Natural killer cell (primary cell): ENCODE measurements around the gene ITGA4. TPM values are rescaled to one million over a fixed set of nuclear protein-coding genes. Genes with fewer than 3 reads are reported as not detected.

Experiments
- ATAC-seq, 3 donors: fragments of 150-1000 bp in 2 of 3; fragments of 200-7000 bp in 1 of 3; cut with Tn5 transposase; 1 replicate in 1 of 3; 2 replicates in 2 of 3; pipeline ENCODE4 v1.10.0; 2021; ENCODE audit warnings: mild to moderate bottlenecking in 2 of 3, moderate library complexity in 2 of 3
- DNase-seq, 2 donors: peaks; one replicate each; pipeline versions ENCODE4 v3.0.0 to v3.0.0-alpha.2; 2013 to 2021; ENCODE audit warnings: mixed read lengths in 1 of 2
- H3K27ac ChIP-seq: one replicate; pipeline ENCODE4 v1.5.1; 2013; ENCODE audit warnings: mild to moderate bottlenecking, low read length
- H3K27me3 ChIP-seq: one replicate; pipeline ENCODE4 v1.6.1; 2013; ENCODE audit warnings: low read length; ENCODE audit not compliant: control insufficient read depth, insufficient read depth
- H3K36me3 ChIP-seq: one replicate; pipeline ENCODE4 v1.6.1; 2013; ENCODE audit warnings: low read length; ENCODE audit not compliant: control insufficient read depth, insufficient read depth
- H3K4me1 ChIP-seq: one replicate; pipeline ENCODE4 v1.6.1; 2013; ENCODE audit warnings: low read length; ENCODE audit not compliant: control insufficient read depth, insufficient read depth
- H3K4me3 ChIP-seq: one replicate; pipeline ENCODE4 v1.5.1; 2013; ENCODE audit warnings: low read length
- H3K9me3 ChIP-seq: one replicate; pipeline ENCODE4 v1.6.1; 2013; ENCODE audit warnings: low read length; ENCODE audit not compliant: control insufficient read depth, insufficient read depth
- H3K27ac Mint-ChIP-seq, 2 donors: one replicate each; pipeline ENCODE4 v1.8.0; 2022; ENCODE audit warnings: mild to moderate bottlenecking in 2 of 2, mixed read lengths in 2 of 2, moderate library complexity in 1 of 2
- H3K27me3 Mint-ChIP-seq, 2 donors: one replicate each; pipeline ENCODE4 v1.8.0; 2022; ENCODE audit warnings: low read depth in 2 of 2, mixed read lengths in 2 of 2
- H3K36me3 Mint-ChIP-seq: one replicate; pipeline ENCODE4 v1.8.0; 2022; ENCODE audit warnings: mixed read lengths
- H3K4me1 Mint-ChIP-seq, 2 donors: one replicate each; pipeline ENCODE4 v1.8.0; 2022; ENCODE audit warnings: mixed read lengths in 2 of 2
- H3K4me3 Mint-ChIP-seq: one replicate; pipeline ENCODE4 v1.8.0; 2022; ENCODE audit warnings: mild to moderate bottlenecking, moderate library complexity, mixed read lengths
- H3K9me3 Mint-ChIP-seq, 2 donors: one replicate each; pipeline ENCODE4 v1.8.0; 2022; ENCODE audit warnings: mixed read lengths in 2 of 2
- WGBS: methylation state at CpG from one replicate; pipeline ENCODE4 v1.1.7; 2013; ENCODE audit warnings: missing lambda C conversion rate; ENCODE audit not compliant: insufficient coverage; 5-methylcytosine and 5-hydroxymethylcytosine counted together
- intact Hi-C: fragments of 100-400 bp; cut with micrococcal nuclease; formaldehyde crosslinking; loops from one replicate; pipeline ENCODE4 v1.14.2; 2022
- total RNA-seq, 4 donors: library from RNA; stranded (reverse); fragments of 120-200 nt in 1 of 4; gene quantifications; one replicate each; pipeline versions ENCODE4 v1.2.3 to v1.2.4, GENCODE V29; 2013 to 2022
- TF ChIP-seq, protein P1 (sequence below): fragments of 200-600 bp; IDR thresholded peaks from one replicate; pipeline ENCODE4 v1.8.0; 2022; ENCODE audit warnings: antibody characterized with exemption

Gene ITGA4
- total RNA-seq, 3 donors from 2014 or later (not counting 1 experiment from before 2014, with no cell fraction given), result 178 to 235 (median 189) TPM

GRCh38 chr2:181463588-181463987 lies 6.4 kb downstream of the ITGA4 start:
- Histone ChIP-seq H3K9me3 (no peaks in the 10 kb centered on the region), H3K27me3 (no peaks in the 10 kb centered on the region), H3K27ac (peak overlapping the region; percentile 57), H3K4me1 (peaks cover 14% of the 10 kb centered on the region), H3K36me3 (peaks cover 41% of the 10 kb centered on the region), H3K4me3 (no peak overlapping the region)
- Mint-ChIP-seq H3K27me3 (no peaks in the 10 kb centered on the region), H3K27ac (peak overlapping the region; percentile 79 to 84), H3K9me3 (no peaks in the 10 kb centered on the region), H3K36me3 (no peaks in the 10 kb centered on the region), H3K4me3 (peak overlapping the region; percentile 36), H3K4me1 (peaks cover 81 to 84% of the 10 kb centered on the region in 2 donors)
- TF ChIP-seq, protein P1, sequence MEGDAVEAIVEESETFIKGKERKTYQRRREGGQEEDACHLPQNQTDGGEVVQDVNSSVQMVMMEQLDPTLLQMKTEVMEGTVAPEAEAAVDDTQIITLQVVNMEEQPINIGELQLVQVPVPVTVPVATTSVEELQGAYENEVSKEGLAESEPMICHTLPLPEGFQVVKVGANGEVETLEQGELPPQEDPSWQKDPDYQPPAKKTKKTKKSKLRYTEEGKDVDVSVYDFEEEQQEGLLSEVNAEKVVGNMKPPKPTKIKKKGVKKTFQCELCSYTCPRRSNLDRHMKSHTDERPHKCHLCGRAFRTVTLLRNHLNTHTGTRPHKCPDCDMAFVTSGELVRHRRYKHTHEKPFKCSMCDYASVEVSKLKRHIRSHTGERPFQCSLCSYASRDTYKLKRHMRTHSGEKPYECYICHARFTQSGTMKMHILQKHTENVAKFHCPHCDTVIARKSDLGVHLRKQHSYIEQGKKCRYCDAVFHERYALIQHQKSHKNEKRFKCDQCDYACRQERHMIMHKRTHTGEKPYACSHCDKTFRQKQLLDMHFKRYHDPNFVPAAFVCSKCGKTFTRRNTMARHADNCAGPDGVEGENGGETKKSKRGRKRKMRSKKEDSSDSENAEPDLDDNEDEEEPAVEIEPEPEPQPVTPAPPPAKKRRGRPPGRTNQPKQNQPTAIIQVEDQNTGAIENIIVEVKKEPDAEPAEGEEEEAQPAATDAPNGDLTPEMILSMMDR, result no peak
- DNase-seq (peak in 1 of 2 donors; percentile 35), ATAC-seq (no peak)
- 61% methylated on average over 3 of the region's 3 CpGs for WGBS
- intact Hi-C loops, result no loop called here

DNA sequence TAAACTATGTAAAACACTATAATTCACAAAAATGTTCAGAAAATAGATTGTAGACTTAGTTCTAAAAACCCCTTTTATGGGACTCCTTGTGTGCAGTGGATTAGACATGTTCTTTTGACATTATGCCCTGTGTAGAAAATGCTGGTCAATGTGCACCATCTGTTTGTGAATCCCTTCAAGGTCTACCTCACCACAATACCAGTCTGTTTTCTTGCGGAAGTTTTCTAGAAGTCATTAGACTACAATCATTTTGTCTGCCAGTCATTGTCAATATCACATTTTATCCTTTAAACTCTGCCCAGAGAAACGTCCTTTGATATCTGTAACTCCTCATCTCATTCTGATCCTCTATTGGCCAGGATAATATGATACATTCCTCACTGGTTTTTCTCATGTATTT lies 7.8 kb downstream of the ITGA4 start:
- Histone ChIP-seq H3K9me3 (no peaks in the 10 kb centered on the region), H3K4me1 (peaks cover 14% of the 10 kb centered on the region), H3K36me3 (peaks cover 42% of the 10 kb centered on the region), H3K4me3 (no peak overlapping the region), H3K27me3 (no peaks in the 10 kb centered on the region), H3K27ac (peak overlapping the region; percentile 34)
- H3K4me1 Mint-ChIP-seq, result peaks cover 74 to 76% of the 10 kb centered on the region in 2 donors
- no peaks in the 10 kb centered on the region for H3K9me3 Mint-ChIP-seq
- no peaks in the 10 kb centered on the region for H3K27me3 Mint-ChIP-seq
- H3K36me3 Mint-ChIP-seq, result no peaks in the 10 kb centered on the region
- DNase-seq (peak in 1 of 2 donors; percentile 50), ATAC-seq (no peak)
- peak overlapping the region; percentile 79 to 84 for H3K27ac Mint-ChIP-seq
- 22% methylated on average over 2 of the region's 2 CpGs for WGBS
- H3K4me3 Mint-ChIP-seq, result peak overlapping the region; percentile 45
- intact Hi-C loops, result loop anchor here (2.0 to 5.0 kb wide), 2 partner anchors 360 to 388 kb away; no protein-coding TSS in a partner anchor
- TF ChIP-seq, protein P1, result no peak

GRCh38 chr2:181465676-181466375 lies 8.6 kb downstream of the ITGA4 start:
- H3K4me1 Mint-ChIP-seq, result peaks cover 74 to 75% of the 10 kb centered on the region in 2 donors

More at GRCh38 chr2:181465676-181466375, 8.6 kb downstream of the ITGA4 start:
- 63% methylated on average over 2 of the region's 3 CpGs for WGBS
- Histone ChIP-seq H3K27me3 (no peaks in the 10 kb centered on the region), H3K4me3 (no peak overlapping the region), H3K27ac (peak overlapping the region; percentile 54), H3K4me1 (peaks cover 20% of the 10 kb centered on the region), H3K36me3 (peaks cover 43% of the 10 kb centered on the region), H3K9me3 (no peaks in the 10 kb centered on the region)
- Mint-ChIP-seq H3K36me3 (no peaks in the 10 kb centered on the region), H3K9me3 (no peaks in the 10 kb centered on the region), H3K4me3 (peak overlapping the region; percentile 45), H3K27ac (peak overlapping the region; percentile 79 to 84), H3K27me3 (no peaks in the 10 kb centered on the region)
- TF ChIP-seq, protein P1, result no peak
- ATAC-seq, result peak in 1 of 3 donors; percentile 19
- DNase-seq, result peak in 1 of 2 donors; percentile 45
- intact Hi-C loops, result loop anchor here (2.0 to 5.0 kb wide), 3 partner anchors 35 to 389 kb away; no protein-coding TSS in a partner anchor
